ENCODE measurements around the gene PKP3. TPM values are rescaled to one million over a fixed set of nuclear protein-coding genes. Genes with fewer than 3 reads are reported as not detected.

The PKP3 gene
- total and polyA plus RNA-seq, 9 of the 15 experiments (the other 6 are each of a cell fraction or from before 2014, with no cell fraction given): 0.11 to 110 (median 30.7) TPM

- TF ChIP-seq, protein P1, sequence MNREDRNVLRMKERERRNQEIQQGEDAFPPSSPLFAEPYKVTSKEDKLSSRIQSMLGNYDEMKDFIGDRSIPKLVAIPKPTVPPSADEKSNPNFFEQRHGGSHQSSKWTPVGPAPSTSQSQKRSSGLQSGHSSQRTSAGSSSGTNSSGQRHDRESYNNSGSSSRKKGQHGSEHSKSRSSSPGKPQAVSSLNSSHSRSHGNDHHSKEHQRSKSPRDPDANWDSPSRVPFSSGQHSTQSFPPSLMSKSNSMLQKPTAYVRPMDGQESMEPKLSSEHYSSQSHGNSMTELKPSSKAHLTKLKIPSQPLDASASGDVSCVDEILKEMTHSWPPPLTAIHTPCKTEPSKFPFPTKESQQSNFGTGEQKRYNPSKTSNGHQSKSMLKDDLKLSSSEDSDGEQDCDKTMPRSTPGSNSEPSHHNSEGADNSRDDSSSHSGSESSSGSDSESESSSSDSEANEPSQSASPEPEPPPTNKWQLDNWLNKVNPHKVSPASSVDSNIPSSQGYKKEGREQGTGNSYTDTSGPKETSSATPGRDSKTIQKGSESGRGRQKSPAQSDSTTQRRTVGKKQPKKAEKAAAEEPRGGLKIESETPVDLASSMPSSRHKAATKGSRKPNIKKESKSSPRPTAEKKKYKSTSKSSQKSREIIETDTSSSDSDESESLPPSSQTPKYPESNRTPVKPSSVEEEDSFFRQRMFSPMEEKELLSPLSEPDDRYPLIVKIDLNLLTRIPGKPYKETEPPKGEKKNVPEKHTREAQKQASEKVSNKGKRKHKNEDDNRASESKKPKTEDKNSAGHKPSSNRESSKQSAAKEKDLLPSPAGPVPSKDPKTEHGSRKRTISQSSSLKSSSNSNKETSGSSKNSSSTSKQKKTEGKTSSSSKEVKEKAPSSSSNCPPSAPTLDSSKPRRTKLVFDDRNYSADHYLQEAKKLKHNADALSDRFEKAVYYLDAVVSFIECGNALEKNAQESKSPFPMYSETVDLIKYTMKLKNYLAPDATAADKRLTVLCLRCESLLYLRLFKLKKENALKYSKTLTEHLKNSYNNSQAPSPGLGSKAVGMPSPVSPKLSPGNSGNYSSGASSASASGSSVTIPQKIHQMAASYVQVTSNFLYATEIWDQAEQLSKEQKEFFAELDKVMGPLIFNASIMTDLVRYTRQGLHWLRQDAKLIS (CRISPR knock-in tag; IDR thresholded peaks at IDR 0.05): no peak
- no peak for TF ChIP-seq SAP30 (IDR thresholded peaks at IDR 0.05; ENCODE audit: borderline replicate concordance, insufficient read depth, low read depth, low read length, poor library complexity, severe bottlenecking)
- no peak for TF ChIP-seq ZKSCAN3 (CRISPR knock-in tag; IDR thresholded peaks at IDR 0.05)
- TF ChIP-seq FOXK1 (CRISPR knock-in tag; IDR thresholded peaks at IDR 0.05; ENCODE audit: borderline replicate concordance): 0 out of 2 replicates have a peak, but pooled peaks have one; percentile 40
- no peak for TF ChIP-seq ZNF584 (CRISPR knock-in tag; IDR thresholded peaks at IDR 0.05; ENCODE audit: low read depth)
- no peak for TF ChIP-seq ZNF609 (CRISPR knock-in tag; IDR thresholded peaks at IDR 0.05; ENCODE audit: borderline replicate concordance)
- TF ChIP-seq ZNF561 (CRISPR knock-in tag; conservative IDR thresholded peaks at IDR 0.05): no peak
- no peak for TF ChIP-seq TAF9B (IDR thresholded peaks at IDR 0.05; ENCODE audit: partially characterized antibody)
- TF ChIP-seq, protein P2, sequence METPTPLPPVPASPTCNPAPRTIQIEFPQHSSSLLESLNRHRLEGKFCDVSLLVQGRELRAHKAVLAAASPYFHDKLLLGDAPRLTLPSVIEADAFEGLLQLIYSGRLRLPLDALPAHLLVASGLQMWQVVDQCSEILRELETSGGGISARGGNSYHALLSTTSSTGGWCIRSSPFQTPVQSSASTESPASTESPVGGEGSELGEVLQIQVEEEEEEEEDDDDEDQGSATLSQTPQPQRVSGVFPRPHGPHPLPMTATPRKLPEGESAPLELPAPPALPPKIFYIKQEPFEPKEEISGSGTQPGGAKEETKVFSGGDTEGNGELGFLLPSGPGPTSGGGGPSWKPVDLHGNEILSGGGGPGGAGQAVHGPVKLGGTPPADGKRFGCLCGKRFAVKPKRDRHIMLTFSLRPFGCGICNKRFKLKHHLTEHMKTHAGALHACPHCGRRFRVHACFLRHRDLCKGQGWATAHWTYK (CRISPR knock-in tag; IDR thresholded peaks at IDR 0.05): 0 out of 2 replicates have a peak, but pooled peaks have one; percentile 38
- TF ChIP-seq SUPT5H (IDR thresholded peaks at IDR 0.05): peak; percentile 46; the same call in 1 of the 2 replicates
- no peak for TF ChIP-seq NONO (IDR thresholded peaks at IDR 0.05; ENCODE audit: low read depth in 2 of 2, low read length in 1 of 2)
- TF ChIP-seq ZKSCAN1 (IDR thresholded peaks at IDR 0.05; ENCODE audit: low read depth, low read length): no peak
- no peak for TF ChIP-seq ZNF764 (CRISPR knock-in tag; IDR thresholded peaks at IDR 0.05; ENCODE audit: low read depth)
- TF ChIP-seq TEAD4 (IDR thresholded peaks at IDR 0.05; ENCODE audit: low read length): no peak
- no peak for TF ChIP-seq TEAD4 (CRISPR knock-in tag; IDR thresholded peaks at IDR 0.05; ENCODE audit: borderline replicate concordance)
- TF ChIP-seq ZNF766 (CRISPR knock-in tag; conservative IDR thresholded peaks at IDR 0.05): peak; percentile 62
- no peak for TF ChIP-seq CBX5 (IDR thresholded peaks at IDR 0.05; ENCODE audit: borderline replicate concordance, low read depth)
- TF ChIP-seq RBM17 (IDR thresholded peaks at IDR 0.05; ENCODE audit: borderline replicate concordance, low read depth, low read length): no peak
- peak; percentile 35 for TF ChIP-seq RFX1 (IDR thresholded peaks at IDR 0.05)
Measured at GRCh38 chr11:350723-351255, 43.2 kb upstream of the PKP3 start (continued).

Measured in K562 (cell line).